A549 treated with GW870086 at 1 μM for 4 hours (cell line): Measurements from ENCODE around the gene PSD2. TPM values are rescaled to one million over a fixed set of nuclear protein-coding genes. Genes with fewer than 3 reads are reported as not detected.

Experiments
- total RNA-seq: library from RNA; stranded (reverse); fragments of 200-300 nt; extraction: Qiagen RNA extraction; gene quantifications from 5 replicates; pipeline ENCODE4 v1.2.3, GENCODE V29; 2022; ENCODE audit warnings: low read depth

Gene PSD2
- 0.06 TPM in 1 of 5 replicates, not detected in the others for total RNA-seq

DNA sequence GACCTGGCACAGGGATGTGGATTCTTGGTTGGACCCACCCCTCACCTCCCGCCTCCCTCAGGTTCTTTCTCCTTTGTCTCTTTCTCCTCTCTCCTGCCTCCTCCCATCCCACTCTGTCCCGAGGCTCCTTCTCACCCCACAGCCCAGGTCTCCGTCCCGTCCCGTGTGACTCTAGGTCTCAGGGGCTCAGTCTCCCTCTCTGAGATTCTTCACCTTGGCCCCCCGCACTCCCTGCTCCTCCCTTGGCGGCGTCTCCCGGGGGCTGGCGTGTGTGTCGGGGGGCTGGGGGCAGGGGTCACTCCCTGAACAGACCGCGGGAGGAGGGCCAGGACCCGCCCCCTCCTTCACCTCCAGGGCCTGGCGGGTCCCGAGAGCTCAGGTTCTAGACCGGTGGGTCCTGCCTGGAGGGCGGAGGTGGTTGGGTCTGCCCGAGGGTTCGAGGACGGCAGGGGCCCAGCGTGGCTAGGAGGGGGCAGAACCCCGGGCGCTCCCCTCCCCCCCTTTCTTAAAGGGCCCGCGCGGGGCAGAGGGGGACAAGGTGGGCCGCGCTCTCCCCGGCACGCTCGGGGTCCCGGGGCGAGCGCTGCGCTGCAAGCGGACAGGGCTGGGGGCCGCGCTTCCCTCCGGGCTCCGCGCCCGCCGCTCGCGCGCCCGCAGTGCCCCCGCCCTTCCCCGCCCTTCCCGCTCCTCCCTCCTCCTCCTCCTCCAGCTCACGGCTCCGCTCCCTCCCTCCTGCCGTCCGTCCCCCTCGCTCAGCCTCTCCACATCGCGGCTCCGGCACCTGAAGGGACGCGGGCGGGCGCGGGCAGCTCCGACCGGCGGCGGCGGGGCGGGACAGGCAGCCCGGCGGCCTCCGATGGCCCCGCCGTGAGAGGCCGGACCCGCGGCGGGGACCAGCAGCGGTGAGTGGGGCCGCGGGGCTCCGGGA lies at the start of gene PSD2:
PSD2 (plus strand) TSS at position 735 of the 928 bp plus-strand sequence. CDS start 13,633 bp downstream, outside the sequence.

Other genes with a start within 250 kb of the PSD2 start
- 105 to 180 TPM (median 173 TPM) in 5 replicates for gene UBE2D2, start 234.5 kb upstream of the PSD2 start, total RNA-seq
- 18.1 to 23.1 TPM (median 22.8 TPM) in 5 replicates for gene CXXC5, start 147.5 kb upstream of the PSD2 start, total RNA-seq
- 1.4 to 2.2 TPM (median 1.6 TPM) in 5 replicates for gene NRG2, start 247.5 kb downstream of the PSD2 start, total RNA-seq